NOMO-1 treated with DMSO at 0.1 percent for 48 hours (cell line): ENCODE measurements around the gene RARB.

Source experiments
- DNase-seq: peaks from one replicate; lab custom pipeline; 2025; ENCODE audit not compliant: unreplicated experiment; lab: John Stamatoyannopoulos, UW

RARB gene

DNA sequence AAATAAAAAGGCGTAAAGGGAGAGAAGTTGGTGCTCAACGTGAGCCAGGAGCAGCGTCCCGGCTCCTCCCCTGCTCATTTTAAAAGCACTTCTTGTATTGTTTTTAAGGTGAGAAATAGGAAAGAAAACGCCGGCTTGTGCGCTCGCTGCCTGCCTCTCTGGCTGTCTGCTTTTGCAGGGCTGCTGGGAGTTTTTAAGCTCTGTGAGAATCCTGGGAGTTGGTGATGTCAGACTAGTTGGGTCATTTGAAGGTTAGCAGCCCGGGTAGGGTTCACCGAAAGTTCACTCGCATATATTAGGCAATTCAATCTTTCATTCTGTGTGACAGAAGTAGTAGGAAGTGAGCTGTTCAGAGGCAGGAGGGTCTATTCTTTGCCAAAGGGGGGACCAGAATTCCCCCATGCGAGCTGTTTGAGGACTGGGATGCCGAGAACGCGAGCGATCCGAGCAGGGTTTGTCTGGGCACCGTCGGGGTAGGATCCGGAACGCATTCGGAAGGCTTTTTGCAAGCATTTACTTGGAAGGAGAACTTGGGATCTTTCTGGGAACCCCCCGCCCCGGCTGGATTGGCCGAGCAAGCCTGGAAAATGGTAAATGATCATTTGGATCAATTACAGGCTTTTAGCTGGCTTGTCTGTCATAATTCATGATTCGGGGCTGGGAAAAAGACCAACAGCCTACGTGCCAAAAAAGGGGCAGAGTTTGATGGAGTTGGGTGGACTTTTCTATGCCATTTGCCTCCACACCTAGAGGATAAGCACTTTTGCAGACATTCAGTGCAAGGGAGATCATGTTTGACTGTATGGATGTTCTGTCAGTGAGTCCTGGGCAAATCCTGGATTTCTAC is at the start of gene RARB:
Gene RARB (plus strand): TSS at position 322 of the 847 bp plus-strand sequence. CDS start 469 bp downstream, at position 791.
- peak; percentile 77 for DNase-seq

- DNase-seq: no peak
Measured at GRCh38 chr3:25378786-25379311, 49.2 kb upstream of the RARB start.

DNA sequence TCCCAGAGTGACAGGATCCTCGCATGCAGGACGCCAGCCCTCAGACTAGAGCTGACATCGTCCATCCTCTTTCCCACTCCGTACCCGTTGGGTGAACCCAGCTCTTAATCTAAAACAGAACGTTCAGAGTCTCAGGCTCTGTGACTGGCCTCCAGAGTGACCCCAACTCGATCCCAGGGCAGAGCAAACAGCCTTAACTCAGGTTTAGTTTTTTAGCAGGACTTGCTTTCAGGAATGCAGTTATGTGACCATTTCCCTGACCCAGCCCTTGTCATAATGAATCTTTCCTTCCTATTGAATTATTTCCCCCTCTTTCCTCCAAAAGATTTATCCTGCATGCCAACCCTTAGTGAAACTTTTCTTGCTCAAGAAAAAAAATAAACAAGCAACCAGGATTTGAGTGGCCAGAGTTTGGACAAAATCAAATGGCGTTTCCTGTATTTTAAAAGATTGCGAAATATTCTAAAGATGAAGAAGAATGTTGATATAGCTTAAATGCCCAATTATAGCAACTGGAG is 47.8 kb upstream of the RARB start:
- no peak for DNase-seq

GRCh38 chr3:25381083-25381482 is 47.0 kb upstream of the RARB start:
- no peak for DNase-seq

GRCh38 chr3:25384471-25384870 is 43.6 kb upstream of the RARB start:
- no peak for DNase-seq

DNA sequence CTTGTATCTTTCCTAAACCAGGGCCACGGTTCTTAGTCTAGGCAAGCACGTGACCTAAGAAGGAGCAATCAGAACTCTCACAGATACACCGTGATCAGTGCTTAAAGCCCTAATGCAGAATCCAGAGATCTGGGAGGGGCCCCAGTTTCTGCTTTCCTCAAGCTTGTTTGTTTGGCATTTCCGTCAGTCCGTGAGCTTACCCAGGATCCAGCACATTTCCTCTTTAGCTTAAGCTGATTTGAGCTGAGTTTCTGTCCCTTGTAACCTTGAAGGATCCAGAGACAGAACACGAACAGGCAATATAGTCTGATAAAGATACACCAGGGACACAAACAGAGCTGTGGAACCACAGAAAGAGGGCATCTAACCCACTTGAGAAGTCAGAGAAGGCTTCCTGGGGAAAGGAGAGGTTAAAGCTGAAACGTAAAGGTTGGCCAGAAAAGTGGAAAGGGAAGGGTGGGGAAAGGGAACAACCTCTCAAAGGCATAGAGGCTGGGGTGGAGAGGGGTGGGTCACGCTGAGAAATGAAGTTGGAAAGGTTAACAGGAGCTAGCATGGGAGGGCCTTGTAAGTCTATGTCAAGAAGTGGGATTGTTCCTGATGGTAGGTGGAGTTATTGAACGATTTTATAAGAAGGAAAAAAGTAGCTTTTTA is 42.1 kb upstream of the RARB start:
- no peak for DNase-seq

- no peak for DNase-seq
Measured at GRCh38 chr3:25386686-25387255, 41.3 kb upstream of the RARB start.

GRCh38 chr3:25390605-25391004 is 37.5 kb upstream of the RARB start:
- no peak for DNase-seq

- no peak for DNase-seq
Measured at GRCh38 chr3:25396251-25396650, 31.8 kb upstream of the RARB start.

DNA sequence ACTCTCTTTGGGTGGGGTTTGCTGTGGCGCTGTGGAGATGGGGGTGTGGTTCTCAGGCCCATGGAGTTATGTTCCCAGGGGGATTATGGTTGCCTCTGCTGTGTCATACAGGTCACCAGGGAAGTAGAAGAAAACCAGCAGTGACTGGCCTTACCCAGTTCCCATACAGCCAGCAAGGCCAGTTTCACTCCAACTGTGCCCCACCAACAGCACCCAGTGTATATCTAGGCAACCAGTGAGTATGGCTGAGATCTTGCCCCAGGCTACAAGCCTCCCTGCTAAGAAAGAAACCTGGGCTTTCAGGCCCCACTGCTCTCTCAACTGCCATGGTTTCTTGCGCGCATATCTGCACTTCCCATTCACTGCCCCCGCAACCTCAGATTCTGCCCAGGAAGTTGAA is 31.4 kb upstream of the RARB start:
- DNase-seq: no peak

GRCh38 chr3:25397150-25397549 is 30.9 kb upstream of the RARB start:
- DNase-seq: no peak

DNA sequence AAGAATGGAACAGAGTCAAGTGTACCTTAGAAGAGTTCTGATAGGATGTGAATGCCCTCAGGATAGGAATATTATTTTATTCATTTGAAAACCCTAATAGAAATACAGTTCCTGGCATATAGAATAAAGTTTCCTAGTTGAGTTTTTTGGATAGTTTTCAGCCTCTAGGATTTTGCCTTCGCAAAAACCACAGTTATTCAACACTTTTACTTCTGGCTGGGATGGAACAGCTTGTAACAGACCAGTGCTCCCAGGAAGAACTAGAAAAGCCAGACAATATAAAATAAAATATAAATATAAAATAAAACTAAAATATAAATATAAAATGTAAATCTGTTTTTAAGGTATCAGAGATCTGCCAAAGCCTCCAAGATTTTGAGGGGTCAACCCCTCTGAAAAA is 27.5 kb upstream of the RARB start:
- DNase-seq: no peak

DNA sequence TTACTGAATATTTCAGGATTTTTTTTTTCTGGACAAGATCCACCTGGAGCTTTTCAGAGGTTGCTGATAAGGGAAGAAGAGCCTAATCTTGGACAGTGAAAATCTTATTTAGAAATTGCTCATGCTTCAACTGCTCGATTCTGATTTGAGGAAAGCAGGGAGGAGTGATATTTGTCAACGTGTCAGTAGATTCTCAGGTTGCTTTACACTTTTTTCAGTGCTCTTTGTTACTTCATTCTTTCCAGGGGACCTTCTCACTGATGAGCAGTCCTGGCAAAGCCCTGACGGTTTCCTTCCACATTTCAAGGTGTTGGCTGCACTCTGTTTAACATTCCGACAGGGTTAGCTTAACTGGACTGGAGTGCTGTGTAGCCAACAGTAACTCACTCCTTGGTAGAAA is 24.1 kb upstream of the RARB start:
- no peak for DNase-seq

DNA sequence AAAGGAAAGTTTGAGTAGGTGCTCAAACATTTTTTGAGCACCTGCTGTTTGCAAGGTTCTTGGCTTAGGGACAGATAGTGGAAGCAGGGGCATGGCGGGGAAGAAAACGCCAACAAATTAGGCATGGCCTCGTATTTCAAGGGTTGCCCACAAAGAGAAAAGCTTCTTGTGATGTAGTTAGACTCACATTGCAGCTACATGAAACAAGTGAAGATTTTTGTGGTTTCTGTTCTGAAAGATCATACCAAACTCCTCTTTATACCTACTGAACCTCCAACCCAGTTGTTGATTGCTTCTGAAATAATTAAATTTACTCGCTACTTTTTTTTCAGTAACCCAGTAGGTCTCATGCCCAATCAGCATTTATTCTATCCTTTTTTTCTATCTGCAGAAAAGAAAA is 23.5 kb upstream of the RARB start:
- DNase-seq: no peak

DNA sequence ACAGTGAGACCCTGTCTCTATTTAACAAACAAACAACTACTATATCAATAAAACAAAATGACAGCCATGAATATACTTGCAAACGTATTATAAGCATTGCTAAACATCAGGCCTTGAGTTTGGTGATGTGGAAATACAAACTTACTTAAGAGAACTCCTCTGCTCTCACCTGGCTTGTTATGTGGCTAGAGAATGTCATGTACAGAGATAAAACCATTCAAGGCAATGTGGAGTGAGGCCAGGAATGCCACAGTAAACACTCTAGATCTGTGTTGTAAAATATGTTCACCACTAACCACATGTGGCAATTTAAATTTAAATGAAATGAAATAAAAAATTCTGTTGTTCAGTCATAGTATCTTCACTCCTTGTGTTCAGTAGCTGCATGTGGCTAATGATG is 22.7 kb upstream of the RARB start:
- no peak for DNase-seq

DNA sequence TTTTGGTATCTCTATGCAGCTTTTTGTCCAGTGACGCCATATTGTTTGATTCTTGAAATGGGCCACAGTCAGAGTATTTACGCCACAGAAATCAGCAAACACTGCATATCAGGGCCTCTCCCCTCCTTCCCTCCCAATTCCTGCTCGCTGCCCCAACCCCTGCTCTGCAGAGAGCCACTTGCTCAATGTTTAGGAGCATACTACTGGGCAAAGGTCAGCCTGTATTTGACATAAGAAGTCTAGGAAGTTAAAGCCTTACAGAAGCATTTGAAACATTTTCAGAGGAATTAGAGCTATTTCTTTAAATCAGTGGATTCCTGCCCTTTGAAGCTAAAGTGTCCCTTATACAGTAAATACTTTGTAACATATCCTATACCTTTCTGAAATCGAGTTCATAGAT is 17.4 kb upstream of the RARB start:
- DNase-seq: no peak

GRCh38 chr3:25412269-25412668 is 15.8 kb upstream of the RARB start:
- no peak for DNase-seq

GRCh38 chr3:25416176-25416575 is 11.9 kb upstream of the RARB start:
- no peak for DNase-seq

- no peak for DNase-seq
Measured at GRCh38 chr3:25418596-25418995, 9.5 kb upstream of the RARB start.

GRCh38 chr3:25419251-25419650 is 8.8 kb upstream of the RARB start:
- no peak for DNase-seq

GRCh38 chr3:25420147-25420546 is 7.9 kb upstream of the RARB start:
- no peak for DNase-seq

DNA sequence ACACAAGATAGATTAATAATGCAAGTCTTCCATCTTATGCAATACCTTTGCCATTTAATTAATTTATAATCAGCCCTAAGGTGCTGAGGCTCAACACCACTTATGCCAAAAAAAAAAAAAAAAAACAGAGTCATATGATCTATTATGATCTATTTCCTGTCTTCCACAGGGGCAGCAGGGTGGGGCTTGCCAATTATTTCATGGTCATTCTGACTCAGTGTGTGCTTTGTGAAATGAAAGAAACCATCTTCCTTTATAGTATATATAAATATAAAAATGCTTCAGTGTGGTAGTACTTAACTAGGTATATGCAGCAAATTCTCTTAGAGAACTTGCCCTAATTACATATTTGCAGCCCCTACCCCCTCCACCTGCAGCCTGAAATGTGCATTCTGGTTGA is 7.2 kb upstream of the RARB start:
- DNase-seq: no peak
